HTR-8/SVneo (cell line): ENCODE results near the gene CAMKMT.
A peak's percentile ranks its signal among the peaks of the same experiment; 100 is the strongest.

Experiments used
- DNase-seq: peaks from one replicate; pipeline ENCODE4 v3.0.0; 2011; ENCODE audit warnings: low spot score, mixed read lengths; ENCODE audit not compliant: insufficient read length
- FAIRE-seq: peaks from 2 replicates; lab custom pipeline; 2011; peaks lifted over from hg19 to GRCh38; lab: Jason Lieb, UNC

The CAMKMT gene

GRCh38 chr2:44441200-44441599, 79.5 kb downstream of the CAMKMT start:
- no peak for FAIRE-seq
- DNase-seq, result no peak

- DNase-seq (no peak), FAIRE-seq (no peak)
These were observed 80.3 kb downstream of the CAMKMT start for GRCh38 chr2:44442019-44442418.

GRCh38 chr2:44443517-44443916, 81.8 kb downstream of the CAMKMT start:
- DNase-seq (no peak), FAIRE-seq (no peak)

- FAIRE-seq (no peak), DNase-seq (no peak)
These were observed 83.1 kb downstream of the CAMKMT start for GRCh38 chr2:44444881-44445280.

- DNase-seq, result no peak
- FAIRE-seq, result no peak
These were observed 87.2 kb downstream of the CAMKMT start for GRCh38 chr2:44448860-44449527.

GRCh38 chr2:44450082-44450481, 88.3 kb downstream of the CAMKMT start:
- DNase-seq (no peak), FAIRE-seq (no peak)

GRCh38 chr2:44450806-44451205, 89.1 kb downstream of the CAMKMT start:
- no peak for FAIRE-seq

GRCh38 chr2:44452069-44452583, 90.4 kb downstream of the CAMKMT start:
- FAIRE-seq, result no peak
- DNase-seq, result no peak

More at GRCh38 chr2:44450806-44451205, 89.1 kb downstream of the CAMKMT start:
- DNase-seq, result no peak

GRCh38 chr2:44453259-44453658, 91.5 kb downstream of the CAMKMT start:
- FAIRE-seq (no peak), DNase-seq (no peak)

- no peak for FAIRE-seq
- no peak for DNase-seq
These were observed 94.1 kb downstream of the CAMKMT start for GRCh38 chr2:44455877-44456276.

GRCh38 chr2:44456946-44457345, 95.2 kb downstream of the CAMKMT start:
- no peak for DNase-seq
- FAIRE-seq, result no peak

- DNase-seq (no peak), FAIRE-seq (no peak)
These were observed 98.0 kb downstream of the CAMKMT start for GRCh38 chr2:44459739-44460138.

GRCh38 chr2:44462934-44463849, 101.4 kb downstream of the CAMKMT start:
- DNase-seq (no peak), FAIRE-seq (no peak)

- FAIRE-seq (no peak), DNase-seq (no peak)
These were observed 102.7 kb downstream of the CAMKMT start for GRCh38 chr2:44464437-44464836.

GRCh38 chr2:44470151-44470550, 108.4 kb downstream of the CAMKMT start:
- FAIRE-seq, result no peak
- no peak for DNase-seq

- no peak for DNase-seq
- no peak for FAIRE-seq
These were observed 116.1 kb downstream of the CAMKMT start for GRCh38 chr2:44477657-44478414.

GRCh38 chr2:44479127-44479887, 117.6 kb downstream of the CAMKMT start:
- DNase-seq (peak; percentile 76), FAIRE-seq (peak; percentile 96)

- FAIRE-seq, result no peak
- DNase-seq, result no peak
These were observed 118.3 kb downstream of the CAMKMT start for GRCh38 chr2:44480068-44480467.

- no peak for DNase-seq
- FAIRE-seq, result no peak
These were observed 125.3 kb downstream of the CAMKMT start for GRCh38 chr2:44487052-44487451.

GRCh38 chr2:44490726-44491125, 129.0 kb downstream of the CAMKMT start:
- DNase-seq (no peak), FAIRE-seq (no peak)
